ENCODE data around the gene ARHGAP18.
"Not testable (repeated sequence)": the region's sequence is repeated elsewhere in the genome, so short reads cannot be mapped to it uniquely, and the experiment has no call there.

ARHGAP18 gene

GRCh38 chr6:129574605-129575004, 135.4 kb downstream of the ARHGAP18 start:
- not testable (repeated sequence) for DNase-seq

GRCh38 chr6:129570929-129571328, 139.0 kb downstream of the ARHGAP18 start:
- DNase-seq, result not testable (repeated sequence)

- no peak for DNase-seq
Observed at GRCh38 chr6:129568015-129568414, 142.0 kb downstream of the ARHGAP18 start.

- DNase-seq, result no peak
Observed at GRCh38 chr6:129567374-129567773, 142.6 kb downstream of the ARHGAP18 start.

- DNase-seq, result no peak
Observed at GRCh38 chr6:129565811-129566210, 144.2 kb downstream of the ARHGAP18 start.

- DNase-seq, result no peak
Observed at GRCh38 chr6:129565366-129565765, 144.6 kb downstream of the ARHGAP18 start.

- DNase-seq, result no peak
Observed at GRCh38 chr6:129558248-129558647, 151.7 kb downstream of the ARHGAP18 start.

GRCh38 chr6:129555206-129555832, 154.7 kb downstream of the ARHGAP18 start:
- no peak for DNase-seq

- no peak for DNase-seq
Observed at GRCh38 chr6:129552413-129552812, 157.6 kb downstream of the ARHGAP18 start.

- no peak for DNase-seq
Observed at GRCh38 chr6:129551486-129551885, 158.5 kb downstream of the ARHGAP18 start.

- DNase-seq, result no peak
Observed at GRCh38 chr6:129546702-129547101, 163.3 kb downstream of the ARHGAP18 start.

- no peak for DNase-seq
Observed at GRCh38 chr6:129544892-129545612, 164.9 kb downstream of the ARHGAP18 start.

GRCh38 chr6:129543981-129544380, 166.0 kb downstream of the ARHGAP18 start:
- DNase-seq, result no peak

GRCh38 chr6:129542705-129543104, 167.3 kb downstream of the ARHGAP18 start:
- DNase-seq, result no peak

GRCh38 chr6:129539032-129539431, 170.9 kb downstream of the ARHGAP18 start:
- DNase-seq, result no peak

- DNase-seq, result no peak
Observed at GRCh38 chr6:129536271-129536670, 173.7 kb downstream of the ARHGAP18 start.

- no peak for DNase-seq
Observed at GRCh38 chr6:129534926-129535325, 175.1 kb downstream of the ARHGAP18 start.

Data from SIG-M5 (cell line).